SK-N-SH (cell line): ENCODE results near the gene RHOBTB3.

ENCODE experiments used
- CHD2 ChIP-seq: fragments of 150-350 bp; IDR thresholded peaks from 2 replicates; pipeline ENCODE4 v1.6.1; 2018; ENCODE audit warnings: low read length; ENCODE audit not compliant: partially characterized antibody
- CTCF ChIP-seq: fragments of 200-600 bp; sonication (generic); IDR thresholded peaks from 2 replicates; pipeline ENCODE4 v1.6.1; 2017; ENCODE audit warnings: antibody characterized with exemption, mild to moderate bottlenecking, moderate library complexity
- EP300 ChIP-seq, 2 experiments: IDR thresholded peaks; 2 replicates each; pipeline versions ENCODE4 v1.4.0 to v1.6.1; 2012; ENCODE audit warnings: borderline replicate concordance in 1 of 2, low read depth in 1 of 2, low read length in 1 of 2
- FOSL2 ChIP-seq: IDR thresholded peaks from 2 replicates; pipeline ENCODE4 v1.4.0; 2012; ENCODE audit warnings: low read depth, mild to moderate bottlenecking, moderate library complexity, borderline replicate concordance
- FOXM1 ChIP-seq: IDR thresholded peaks from 2 replicates; pipeline ENCODE4 v1.4.0; 2012; ENCODE audit warnings: low read depth, mild to moderate bottlenecking
- JUND ChIP-seq: IDR thresholded peaks from 2 replicates; pipeline ENCODE4 v1.4.0; 2012
- MAX ChIP-seq: IDR thresholded peaks from 2 replicates; pipeline ENCODE4 v1.4.0; 2012; ENCODE audit warnings: low read depth
- TAF1 ChIP-seq: IDR thresholded peaks from 2 replicates; pipeline ENCODE4 v1.6.1; 2012; ENCODE audit warnings: low read depth, mild to moderate bottlenecking, low read length, moderate library complexity, borderline replicate concordance
- USF2 ChIP-seq: fragments of 150-350 bp; IDR thresholded peaks from 2 replicates; pipeline ENCODE4 v1.6.1; 2017; ENCODE audit warnings: antibody characterized with exemption, low read length, low read depth, borderline replicate concordance

- TF ChIP-seq TAF1 (no peak), CTCF (no peak), CHD2 (no peak), FOXM1 (no peak), USF2 (no peak), EP300 (IDR thresholded peaks at IDR 0.05; ENCODE audit: borderline replicate concordance in 1 of 2, low read depth in 1 of 2, low read length in 1 of 2) (no peak), MAX (no peak), JUND (no peak), FOSL2 (no peak)
Observed at GRCh38 chr5:95682891-95683290, 48.2 kb upstream of the RHOBTB3 start, which contains the start of gene SPATA9.
